ENCODE results near the gene INVS.

The INVS gene

DNA sequence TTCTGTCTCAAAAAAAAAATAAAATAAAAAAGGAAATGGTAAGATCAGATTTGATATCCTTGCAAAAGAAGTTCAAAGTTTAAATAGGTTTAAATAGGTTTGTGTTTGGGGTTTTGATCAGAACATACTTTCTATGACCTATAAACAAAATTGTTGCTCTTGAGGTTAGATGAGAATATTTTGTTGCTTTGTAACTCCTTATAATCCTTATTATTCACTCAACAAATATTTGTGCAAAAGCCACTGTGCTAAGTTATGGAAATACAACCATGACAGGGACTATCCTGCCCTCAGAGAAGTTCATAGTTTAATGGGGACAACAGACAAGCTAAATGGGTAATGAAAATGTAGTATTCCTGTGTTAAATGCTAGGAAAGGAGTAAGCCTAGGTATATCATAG lies 71.5 kb downstream of the INVS start:
- no peak for ATAC-seq
- TF ChIP-seq, protein P1, sequence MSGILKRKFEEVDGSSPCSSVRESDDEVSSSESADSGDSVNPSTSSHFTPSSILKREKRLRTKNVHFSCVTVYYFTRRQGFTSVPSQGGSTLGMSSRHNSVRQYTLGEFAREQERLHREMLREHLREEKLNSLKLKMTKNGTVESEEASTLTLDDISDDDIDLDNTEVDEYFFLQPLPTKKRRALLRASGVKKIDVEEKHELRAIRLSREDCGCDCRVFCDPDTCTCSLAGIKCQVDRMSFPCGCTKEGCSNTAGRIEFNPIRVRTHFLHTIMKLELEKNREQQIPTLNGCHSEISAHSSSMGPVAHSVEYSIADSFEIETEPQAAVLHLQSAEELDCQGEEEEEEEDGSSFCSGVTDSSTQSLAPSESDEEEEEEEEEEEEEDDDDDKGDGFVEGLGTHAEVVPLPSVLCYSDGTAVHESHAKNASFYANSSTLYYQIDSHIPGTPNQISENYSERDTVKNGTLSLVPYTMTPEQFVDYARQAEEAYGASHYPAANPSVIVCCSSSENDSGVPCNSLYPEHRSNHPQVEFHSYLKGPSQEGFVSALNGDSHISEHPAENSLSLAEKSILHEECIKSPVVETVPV (CRISPR knock-in tag; IDR thresholded peaks at IDR 0.05), result no peak
- TF ChIP-seq TOX (CRISPR knock-in tag; IDR thresholded peaks at IDR 0.05; ENCODE audit: borderline replicate concordance), result no peak
- no peak for TF ChIP-seq GLIS3 (CRISPR knock-in tag; IDR thresholded peaks at IDR 0.05)
- TF ChIP-seq PPARA (CRISPR knock-in tag; IDR thresholded peaks at IDR 0.05; ENCODE audit: borderline replicate concordance), result no peak
- TF ChIP-seq CSDC2 (CRISPR knock-in tag; IDR thresholded peaks at IDR 0.05), result no peak
- no peak for TF ChIP-seq ZNF565 (CRISPR knock-in tag; conservative IDR thresholded peaks at IDR 0.05; ENCODE audit: low read depth)
- TF ChIP-seq, protein P2, sequence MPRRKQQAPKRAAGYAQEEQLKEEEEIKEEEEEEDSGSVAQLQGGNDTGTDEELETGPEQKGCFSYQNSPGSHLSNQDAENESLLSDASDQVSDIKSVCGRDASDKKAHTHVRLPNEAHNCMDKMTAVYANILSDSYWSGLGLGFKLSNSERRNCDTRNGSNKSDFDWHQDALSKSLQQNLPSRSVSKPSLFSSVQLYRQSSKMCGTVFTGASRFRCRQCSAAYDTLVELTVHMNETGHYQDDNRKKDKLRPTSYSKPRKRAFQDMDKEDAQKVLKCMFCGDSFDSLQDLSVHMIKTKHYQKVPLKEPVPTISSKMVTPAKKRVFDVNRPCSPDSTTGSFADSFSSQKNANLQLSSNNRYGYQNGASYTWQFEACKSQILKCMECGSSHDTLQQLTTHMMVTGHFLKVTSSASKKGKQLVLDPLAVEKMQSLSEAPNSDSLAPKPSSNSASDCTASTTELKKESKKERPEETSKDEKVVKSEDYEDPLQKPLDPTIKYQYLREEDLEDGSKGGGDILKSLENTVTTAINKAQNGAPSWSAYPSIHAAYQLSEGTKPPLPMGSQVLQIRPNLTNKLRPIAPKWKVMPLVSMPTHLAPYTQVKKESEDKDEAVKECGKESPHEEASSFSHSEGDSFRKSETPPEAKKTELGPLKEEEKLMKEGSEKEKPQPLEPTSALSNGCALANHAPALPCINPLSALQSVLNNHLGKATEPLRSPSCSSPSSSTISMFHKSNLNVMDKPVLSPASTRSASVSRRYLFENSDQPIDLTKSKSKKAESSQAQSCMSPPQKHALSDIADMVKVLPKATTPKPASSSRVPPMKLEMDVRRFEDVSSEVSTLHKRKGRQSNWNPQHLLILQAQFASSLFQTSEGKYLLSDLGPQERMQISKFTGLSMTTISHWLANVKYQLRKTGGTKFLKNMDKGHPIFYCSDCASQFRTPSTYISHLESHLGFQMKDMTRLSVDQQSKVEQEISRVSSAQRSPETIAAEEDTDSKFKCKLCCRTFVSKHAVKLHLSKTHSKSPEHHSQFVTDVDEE (CRISPR knock-in tag; IDR thresholded peaks at IDR 0.05), result no peak
- no peak for TF ChIP-seq OSR1 (CRISPR knock-in tag; IDR thresholded peaks at IDR 0.05)
- TF ChIP-seq, protein P3, sequence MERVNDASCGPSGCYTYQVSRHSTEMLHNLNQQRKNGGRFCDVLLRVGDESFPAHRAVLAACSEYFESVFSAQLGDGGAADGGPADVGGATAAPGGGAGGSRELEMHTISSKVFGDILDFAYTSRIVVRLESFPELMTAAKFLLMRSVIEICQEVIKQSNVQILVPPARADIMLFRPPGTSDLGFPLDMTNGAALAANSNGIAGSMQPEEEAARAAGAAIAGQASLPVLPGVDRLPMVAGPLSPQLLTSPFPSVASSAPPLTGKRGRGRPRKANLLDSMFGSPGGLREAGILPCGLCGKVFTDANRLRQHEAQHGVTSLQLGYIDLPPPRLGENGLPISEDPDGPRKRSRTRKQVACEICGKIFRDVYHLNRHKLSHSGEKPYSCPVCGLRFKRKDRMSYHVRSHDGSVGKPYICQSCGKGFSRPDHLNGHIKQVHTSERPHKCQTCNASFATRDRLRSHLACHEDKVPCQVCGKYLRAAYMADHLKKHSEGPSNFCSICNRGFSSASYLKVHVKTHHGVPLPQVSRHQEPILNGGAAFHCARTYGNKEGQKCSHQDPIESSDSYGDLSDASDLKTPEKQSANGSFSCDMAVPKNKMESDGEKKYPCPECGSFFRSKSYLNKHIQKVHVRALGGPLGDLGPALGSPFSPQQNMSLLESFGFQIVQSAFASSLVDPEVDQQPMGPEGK (CRISPR knock-in tag; IDR thresholded peaks at IDR 0.05; ENCODE audit: borderline replicate concordance), result no peak
- TF ChIP-seq ZNF8 (CRISPR knock-in tag; IDR thresholded peaks at IDR 0.05), result no peak
- TF ChIP-seq TCF4 (CRISPR knock-in tag; IDR thresholded peaks at IDR 0.05; ENCODE audit: borderline replicate concordance), result no peak
- TF ChIP-seq, protein P4, sequence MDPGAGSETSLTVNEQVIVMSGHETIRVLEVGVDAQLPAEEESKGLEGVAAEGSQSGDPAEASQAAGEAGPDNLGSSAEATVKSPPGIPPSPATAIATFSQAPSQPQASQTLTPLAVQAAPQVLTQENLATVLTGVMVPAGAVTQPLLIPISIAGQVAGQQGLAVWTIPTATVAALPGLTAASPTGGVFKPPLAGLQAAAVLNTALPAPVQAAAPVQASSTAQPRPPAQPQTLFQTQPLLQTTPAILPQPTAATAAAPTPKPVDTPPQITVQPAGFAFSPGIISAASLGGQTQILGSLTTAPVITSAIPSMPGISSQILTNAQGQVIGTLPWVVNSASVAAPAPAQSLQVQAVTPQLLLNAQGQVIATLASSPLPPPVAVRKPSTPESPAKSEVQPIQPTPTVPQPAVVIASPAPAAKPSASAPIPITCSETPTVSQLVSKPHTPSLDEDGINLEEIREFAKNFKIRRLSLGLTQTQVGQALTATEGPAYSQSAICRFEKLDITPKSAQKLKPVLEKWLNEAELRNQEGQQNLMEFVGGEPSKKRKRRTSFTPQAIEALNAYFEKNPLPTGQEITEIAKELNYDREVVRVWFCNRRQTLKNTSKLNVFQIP (CRISPR knock-in tag; IDR thresholded peaks at IDR 0.05; ENCODE audit: borderline replicate concordance, low read depth), result no peak
- no peak for TF ChIP-seq SNAI2 (CRISPR knock-in tag; IDR thresholded peaks at IDR 0.05)
- no peak for TF ChIP-seq RARB (CRISPR knock-in tag; IDR thresholded peaks at IDR 0.05)
- TF ChIP-seq BACH2 (CRISPR knock-in tag; IDR thresholded peaks at IDR 0.05; ENCODE audit: borderline replicate concordance), result no peak
- no peak for TF ChIP-seq ESRRG (CRISPR knock-in tag; IDR thresholded peaks at IDR 0.05)
- no peak for TF ChIP-seq ZNF70 (CRISPR knock-in tag; IDR thresholded peaks at IDR 0.05)
- no peak for TF ChIP-seq ZC3H10 (CRISPR knock-in tag; IDR thresholded peaks at IDR 0.05)
- TF ChIP-seq, protein P5, sequence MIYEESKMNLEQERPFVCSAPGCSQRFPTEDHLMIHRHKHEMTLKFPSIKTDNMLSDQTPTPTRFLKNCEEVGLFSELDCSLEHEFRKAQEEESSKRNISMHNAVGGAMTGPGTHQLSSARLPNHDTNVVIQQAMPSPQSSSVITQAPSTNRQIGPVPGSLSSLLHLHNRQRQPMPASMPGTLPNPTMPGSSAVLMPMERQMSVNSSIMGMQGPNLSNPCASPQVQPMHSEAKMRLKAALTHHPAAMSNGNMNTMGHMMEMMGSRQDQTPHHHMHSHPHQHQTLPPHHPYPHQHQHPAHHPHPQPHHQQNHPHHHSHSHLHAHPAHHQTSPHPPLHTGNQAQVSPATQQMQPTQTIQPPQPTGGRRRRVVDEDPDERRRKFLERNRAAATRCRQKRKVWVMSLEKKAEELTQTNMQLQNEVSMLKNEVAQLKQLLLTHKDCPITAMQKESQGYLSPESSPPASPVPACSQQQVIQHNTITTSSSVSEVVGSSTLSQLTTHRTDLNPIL (CRISPR knock-in tag; IDR thresholded peaks at IDR 0.05; ENCODE audit: low read depth), result no peak
- TF ChIP-seq ARNTL (CRISPR knock-in tag; IDR thresholded peaks at IDR 0.05; ENCODE audit: borderline replicate concordance, low read depth), result no peak

DNA sequence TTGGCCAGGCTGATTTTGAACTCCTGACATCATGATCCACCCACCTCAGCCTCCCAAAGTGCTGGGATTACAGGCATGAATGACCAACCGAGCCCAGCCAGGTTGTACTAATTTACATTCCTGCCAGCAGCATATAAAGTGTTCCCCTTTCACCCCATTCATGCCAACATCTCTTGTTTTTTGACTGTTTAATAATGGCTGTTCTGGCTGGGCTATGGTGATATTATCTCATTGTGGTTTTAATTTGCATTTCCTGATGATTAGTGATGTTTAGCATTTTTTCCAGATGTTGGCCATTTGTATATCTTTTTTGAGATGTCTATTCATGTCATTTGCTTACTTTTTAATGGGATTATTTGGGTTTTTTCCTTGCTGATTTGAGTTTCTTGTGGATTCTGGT lies 87.3 kb downstream of the INVS start:
- no peak for ATAC-seq
- TF ChIP-seq, protein P4 (CRISPR knock-in tag; IDR thresholded peaks at IDR 0.05; ENCODE audit: borderline replicate concordance, low read depth), result no peak
- TF ChIP-seq ZNF8 (CRISPR knock-in tag; IDR thresholded peaks at IDR 0.05) (no peak), ESRRG (CRISPR knock-in tag; IDR thresholded peaks at IDR 0.05) (no peak), ZNF565 (CRISPR knock-in tag; conservative IDR thresholded peaks at IDR 0.05; ENCODE audit: low read depth) (no peak), ZFP30 (CRISPR knock-in tag; IDR thresholded peaks at IDR 0.05) (no peak), BACH2 (CRISPR knock-in tag; IDR thresholded peaks at IDR 0.05; ENCODE audit: borderline replicate concordance) (no peak), ZNF70 (CRISPR knock-in tag; IDR thresholded peaks at IDR 0.05) (no peak), SNAI2 (CRISPR knock-in tag; IDR thresholded peaks at IDR 0.05) (no peak), RARB (CRISPR knock-in tag; IDR thresholded peaks at IDR 0.05) (no peak), PPARA (CRISPR knock-in tag; IDR thresholded peaks at IDR 0.05; ENCODE audit: borderline replicate concordance) (no peak), TOX (CRISPR knock-in tag; IDR thresholded peaks at IDR 0.05; ENCODE audit: borderline replicate concordance) (no peak), GLIS3 (CRISPR knock-in tag; IDR thresholded peaks at IDR 0.05) (no peak), ZFP3 (CRISPR knock-in tag; IDR thresholded peaks at IDR 0.05) (no peak), ARNTL (CRISPR knock-in tag; IDR thresholded peaks at IDR 0.05; ENCODE audit: borderline replicate concordance, low read depth) (no peak)
- TF ChIP-seq, protein P1 (CRISPR knock-in tag; IDR thresholded peaks at IDR 0.05), result no peak
- TF ChIP-seq, protein P5 (CRISPR knock-in tag; IDR thresholded peaks at IDR 0.05; ENCODE audit: low read depth), result no peak

All from SK-N-SH treated with all-trans-retinoic acid at 6 μM for 48 hours (cell line).